ENCODE data around the gene CORO2B.

Gene CORO2B

GRCh38 chr15:68565726-68566125 is 13.1 kb upstream of the CORO2B start:
- H3K9me3 ChIP-seq (ENCODE audit: control extremely low read depth in 1 of 5, control insufficient read depth in 4 of 5, insufficient read depth in 2 of 5, low read depth in 1 of 5, low read length in 4 of 5): no peaks in the 10 kb centered on the region
- ChIA-PET POLR2A (interaction anchor here (0.6 kb wide), 1 partner anchor 1494 kb away, joined by 3 read pairs; no protein-coding TSS in a partner anchor), CTCF (interaction anchor here (0.8 to 7.0 kb wide), 3 partner anchors 8 to 109 kb away, joined by 3 to 89 read pairs (median 4); no protein-coding TSS in a partner anchor)
- 69% methylated on average over 3 of the region's 4 CpGs for WGBS (ENCODE audit: insufficient coverage)
- no peaks in the 10 kb centered on the region for H3K4me1 ChIP-seq (ENCODE audit: control extremely low read depth in 1 of 4, control insufficient read depth in 4 of 4, insufficient read depth in 4 of 4, low read length in 3 of 4)
- H3K27ac ChIP-seq (ENCODE audit: insufficient read depth in 1 of 2, low read depth in 1 of 2, low read length in 2 of 2, poor library complexity in 1 of 2, severe bottlenecking in 2 of 2): no peak overlapping the region
- DNase-seq: no peak
- peaks cover 0 to 2% (median 0%) of the 10 kb centered on the region in 5 experiments for H3K27me3 ChIP-seq (replicated peaks in 2 of 5; ENCODE audit: control insufficient read depth in 4 of 5, insufficient read depth in 5 of 5, low read length in 4 of 5)
- H3K36me3 ChIP-seq (ENCODE audit: control insufficient read depth in 4 of 4, insufficient read depth in 4 of 4, low read length in 3 of 4): no peaks in the 10 kb centered on the region
- H3K4me3 ChIP-seq (ENCODE audit: control insufficient read depth in 1 of 7, extremely low read depth in 1 of 7, insufficient read depth in 4 of 7, low read depth in 2 of 7, low read length in 6 of 7): no peak overlapping the region

DNA sequence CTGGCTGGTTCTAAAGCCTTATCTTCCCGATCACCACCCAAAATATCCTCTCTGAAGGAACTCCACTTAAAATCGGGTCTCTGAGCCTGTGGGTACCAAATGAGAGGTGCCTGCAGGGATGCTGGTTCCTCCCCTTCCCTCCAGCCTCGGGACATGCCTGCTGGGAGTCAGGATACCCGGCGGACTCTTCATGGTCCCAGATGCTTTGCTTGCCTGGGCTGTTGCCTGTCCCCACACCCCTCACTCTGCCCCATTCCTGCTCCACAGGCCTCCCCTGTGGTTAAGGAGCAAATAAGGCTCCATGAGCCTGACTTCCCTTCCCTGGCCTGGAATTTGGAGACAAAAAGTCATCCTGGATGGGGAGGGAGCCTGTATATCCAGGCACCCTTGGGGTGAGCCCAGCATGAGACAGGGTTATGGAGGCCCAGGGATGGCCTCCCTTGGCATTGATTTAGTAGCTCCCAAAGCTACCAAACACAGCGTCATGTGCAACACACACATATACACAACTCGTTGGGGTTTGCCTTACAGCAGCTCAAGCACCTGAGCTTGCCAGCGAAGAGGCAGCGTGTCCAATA is 12.3 kb upstream of the CORO2B start:
- Histone ChIP-seq H3K4me1 (ENCODE audit: control extremely low read depth in 1 of 4, control insufficient read depth in 4 of 4, insufficient read depth in 4 of 4, low read length in 3 of 4) (no peaks in the 10 kb centered on the region), H3K27ac (ENCODE audit: insufficient read depth in 1 of 2, low read depth in 1 of 2, low read length in 2 of 2, poor library complexity in 1 of 2, severe bottlenecking in 2 of 2) (no peak overlapping the region), H3K9me3 (ENCODE audit: control extremely low read depth in 1 of 5, control insufficient read depth in 4 of 5, insufficient read depth in 2 of 5, low read depth in 1 of 5, low read length in 4 of 5) (no peaks in the 10 kb centered on the region), H3K27me3 (replicated peaks in 2 of 5; ENCODE audit: control insufficient read depth in 4 of 5, insufficient read depth in 5 of 5, low read length in 4 of 5) (peaks cover 0 to 2% (median 0%) of the 10 kb centered on the region in 5 experiments), H3K4me3 (ENCODE audit: control insufficient read depth in 1 of 7, extremely low read depth in 1 of 7, insufficient read depth in 4 of 7, low read depth in 2 of 7, low read length in 6 of 7) (no peak overlapping the region), H3K36me3 (ENCODE audit: control insufficient read depth in 4 of 4, insufficient read depth in 4 of 4, low read length in 3 of 4) (no peaks in the 10 kb centered on the region)
- no peak for DNase-seq
- ChIA-PET POLR2A (no interaction called here), CTCF (interaction anchor here (0.8 to 1.5 kb wide), 2 partner anchors 9 to 10 kb away, joined by 3 to 4 read pairs; no protein-coding TSS in a partner anchor)
- WGBS (ENCODE audit: insufficient coverage): 71% methylated on average over 7 of the region's 9 CpGs

DNA sequence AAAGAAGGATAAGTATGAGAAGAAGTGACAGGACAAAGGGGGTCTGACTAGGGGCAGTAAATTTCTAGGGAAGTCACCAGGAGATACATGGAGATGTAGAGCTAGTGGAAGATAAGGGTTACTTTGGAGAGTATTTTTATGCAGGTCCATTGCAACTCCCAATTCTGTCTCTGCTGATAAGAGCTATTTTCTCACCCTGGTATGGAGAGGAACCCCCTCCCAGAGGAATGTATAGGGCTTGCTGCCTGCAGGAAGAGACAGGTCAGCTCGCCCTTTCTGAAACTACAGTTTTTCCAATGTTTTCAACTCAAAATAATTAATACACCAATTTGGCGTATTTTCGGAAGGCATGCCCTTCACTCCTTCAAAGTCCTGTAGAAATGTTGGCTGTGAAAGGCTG is 11.4 kb upstream of the CORO2B start:
- no peaks in the 10 kb centered on the region for H3K4me1 ChIP-seq (ENCODE audit: control extremely low read depth in 1 of 4, control insufficient read depth in 4 of 4, insufficient read depth in 4 of 4, low read length in 3 of 4)
- CTCF ChIA-PET: interaction anchor here (0.7 to 1.3 kb wide), 2 partner anchors 107 to 108 kb away, joined by 3 to 5 read pairs; no protein-coding TSS in a partner anchor
- peaks cover 0 to 2% (median 0%) of the 10 kb centered on the region in 5 experiments for H3K27me3 ChIP-seq (replicated peaks in 2 of 5; ENCODE audit: control insufficient read depth in 4 of 5, insufficient read depth in 5 of 5, low read length in 4 of 5)
- no peaks in the 10 kb centered on the region for H3K36me3 ChIP-seq (ENCODE audit: control insufficient read depth in 4 of 4, insufficient read depth in 4 of 4, low read length in 3 of 4)
- POLR2A ChIA-PET: no interaction called here
- H3K27ac ChIP-seq (ENCODE audit: insufficient read depth in 1 of 2, low read depth in 1 of 2, low read length in 2 of 2, poor library complexity in 1 of 2, severe bottlenecking in 2 of 2): no peak overlapping the region
- DNase-seq: no peak
- WGBS (ENCODE audit: insufficient coverage): 100% methylated on average over 1 of the region's 3 CpGs
- no peaks in the 10 kb centered on the region for H3K9me3 ChIP-seq (ENCODE audit: control extremely low read depth in 1 of 5, control insufficient read depth in 4 of 5, insufficient read depth in 2 of 5, low read depth in 1 of 5, low read length in 4 of 5)
- H3K4me3 ChIP-seq (ENCODE audit: control insufficient read depth in 1 of 7, extremely low read depth in 1 of 7, insufficient read depth in 4 of 7, low read depth in 2 of 7, low read length in 6 of 7): no peak overlapping the region

GRCh38 chr15:68570974-68571373 is 7.8 kb upstream of the CORO2B start:
- POLR2A ChIA-PET: interaction anchor here (0.7 kb wide), 1 partner anchor 11 kb away, joined by 3 read pairs; no protein-coding TSS in a partner anchor
- Histone ChIP-seq H3K4me3 (ENCODE audit: control insufficient read depth in 1 of 7, extremely low read depth in 1 of 7, insufficient read depth in 4 of 7, low read depth in 2 of 7, low read length in 6 of 7) (no peak overlapping the region), H3K9me3 (ENCODE audit: control extremely low read depth in 1 of 5, control insufficient read depth in 4 of 5, insufficient read depth in 2 of 5, low read depth in 1 of 5, low read length in 4 of 5) (no peaks in the 10 kb centered on the region), H3K36me3 (ENCODE audit: control insufficient read depth in 4 of 4, insufficient read depth in 4 of 4, low read length in 3 of 4) (no peaks in the 10 kb centered on the region), H3K27me3 (replicated peaks in 2 of 5; ENCODE audit: control insufficient read depth in 4 of 5, insufficient read depth in 5 of 5, low read length in 4 of 5) (peaks cover 0 to 10% (median 3%) of the 10 kb centered on the region in 5 experiments), H3K4me1 (ENCODE audit: control extremely low read depth in 1 of 4, control insufficient read depth in 4 of 4, insufficient read depth in 4 of 4, low read length in 3 of 4) (no peaks in the 10 kb centered on the region), H3K27ac (ENCODE audit: insufficient read depth in 1 of 2, low read depth in 1 of 2, low read length in 2 of 2, poor library complexity in 1 of 2, severe bottlenecking in 2 of 2) (no peak overlapping the region)
- DNase-seq: no peak
- 100% methylated on average over 1 of the region's 1 CpG for WGBS (ENCODE audit: insufficient coverage)
- CTCF ChIA-PET: interaction anchor here (0.6 to 1.9 kb wide), 3 partner anchors 11 to 125 kb away, joined by 4 to 11 read pairs (median 7); no protein-coding TSS in a partner anchor

DNA sequence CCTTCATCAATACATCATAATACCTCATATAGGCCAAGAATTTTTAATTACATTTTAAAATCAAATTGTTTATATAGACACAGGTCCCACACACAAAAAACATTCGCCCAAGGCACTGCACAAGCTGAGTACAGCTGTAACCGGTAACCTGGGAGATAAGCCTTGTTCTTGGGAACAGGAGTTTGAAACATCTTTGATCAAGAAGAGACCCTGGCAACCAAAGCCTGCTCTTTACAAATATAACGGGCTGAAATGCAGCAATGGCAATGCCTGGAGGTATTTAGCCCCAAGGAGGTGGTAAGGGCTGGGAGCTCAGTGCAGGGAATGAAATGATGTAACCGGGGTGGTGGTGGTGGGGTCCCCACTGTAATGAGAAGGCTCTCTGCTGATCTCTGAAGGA is 7.2 kb upstream of the CORO2B start:
- peaks cover 0 to 15% (median 7%) of the 10 kb centered on the region in 5 experiments for H3K27me3 ChIP-seq (replicated peaks in 2 of 5; ENCODE audit: control insufficient read depth in 4 of 5, insufficient read depth in 5 of 5, low read length in 4 of 5)
- H3K9me3 ChIP-seq (ENCODE audit: control extremely low read depth in 1 of 5, control insufficient read depth in 4 of 5, insufficient read depth in 2 of 5, low read depth in 1 of 5, low read length in 4 of 5): no peaks in the 10 kb centered on the region
- H3K27ac ChIP-seq (ENCODE audit: insufficient read depth in 1 of 2, low read depth in 1 of 2, low read length in 2 of 2, poor library complexity in 1 of 2, severe bottlenecking in 2 of 2): no peak overlapping the region
- DNase-seq: no peak
- no peaks in the 10 kb centered on the region for H3K36me3 ChIP-seq (ENCODE audit: control insufficient read depth in 4 of 4, insufficient read depth in 4 of 4, low read length in 3 of 4)
- WGBS (ENCODE audit: insufficient coverage): 97% methylated on average over 4 of the region's 4 CpGs
- no peaks in the 10 kb centered on the region for H3K4me1 ChIP-seq (ENCODE audit: control extremely low read depth in 1 of 4, control insufficient read depth in 4 of 4, insufficient read depth in 4 of 4, low read length in 3 of 4)
- CTCF ChIA-PET: interaction anchor here (1.2 to 1.3 kb wide), 2 partner anchors 17 to 129 kb away, joined by 3 read pairs; no protein-coding TSS in a partner anchor
- POLR2A ChIA-PET: no interaction called here
- H3K4me3 ChIP-seq (ENCODE audit: control insufficient read depth in 1 of 7, extremely low read depth in 1 of 7, insufficient read depth in 4 of 7, low read depth in 2 of 7, low read length in 6 of 7): no peak overlapping the region

GRCh38 chr15:68572309-68572708 is 6.5 kb upstream of the CORO2B start:
- no peaks in the 10 kb centered on the region for H3K36me3 ChIP-seq (ENCODE audit: control insufficient read depth in 4 of 4, insufficient read depth in 4 of 4, low read length in 3 of 4)
- H3K27ac ChIP-seq (ENCODE audit: insufficient read depth in 1 of 2, low read depth in 1 of 2, low read length in 2 of 2, poor library complexity in 1 of 2, severe bottlenecking in 2 of 2): no peak overlapping the region
- DNase-seq: no peak
- no peaks in the 10 kb centered on the region for H3K9me3 ChIP-seq (ENCODE audit: control extremely low read depth in 1 of 5, control insufficient read depth in 4 of 5, insufficient read depth in 2 of 5, low read depth in 1 of 5, low read length in 4 of 5)
- POLR2A ChIA-PET: no interaction called here
- H3K4me3 ChIP-seq (ENCODE audit: control insufficient read depth in 1 of 7, extremely low read depth in 1 of 7, insufficient read depth in 4 of 7, low read depth in 2 of 7, low read length in 6 of 7): no peak overlapping the region
- 100% methylated on average over 2 of the region's 4 CpGs for WGBS (ENCODE audit: insufficient coverage)
- H3K4me1 ChIP-seq (ENCODE audit: control extremely low read depth in 1 of 4, control insufficient read depth in 4 of 4, insufficient read depth in 4 of 4, low read length in 3 of 4): peaks cover 0 to 4% (median 2%) of the 10 kb centered on the region in 4 experiments
- CTCF ChIA-PET: interaction anchor here (1.0 to 1.3 kb wide), 4 partner anchors 8 to 128 kb away, joined by 3 read pairs; no protein-coding TSS in a partner anchor
- peaks cover 0 to 22% (median 13%) of the 10 kb centered on the region in 5 experiments for H3K27me3 ChIP-seq (replicated peaks in 2 of 5; ENCODE audit: control insufficient read depth in 4 of 5, insufficient read depth in 5 of 5, low read length in 4 of 5)

- H3K9me3 ChIP-seq (ENCODE audit: control extremely low read depth in 1 of 5, control insufficient read depth in 4 of 5, insufficient read depth in 2 of 5, low read depth in 1 of 5, low read length in 4 of 5): no peaks in the 10 kb centered on the region
- CTCF ChIA-PET: interaction anchor here (1.0 to 2.2 kb wide), 6 partner anchors 9 to 306 kb away, joined by 3 to 6 read pairs (median 3); no protein-coding TSS in a partner anchor
- POLR2A ChIA-PET: no interaction called here
- H3K27me3 ChIP-seq (replicated peaks in 2 of 5; ENCODE audit: control insufficient read depth in 4 of 5, insufficient read depth in 5 of 5, low read length in 4 of 5): peaks cover 0 to 27% (median 18%) of the 10 kb centered on the region in 5 experiments
- H3K4me1 ChIP-seq (ENCODE audit: control extremely low read depth in 1 of 4, control insufficient read depth in 4 of 4, insufficient read depth in 4 of 4, low read length in 3 of 4): peaks cover 0 to 10% (median 7%) of the 10 kb centered on the region in 4 experiments
- no peaks in the 10 kb centered on the region for H3K36me3 ChIP-seq (ENCODE audit: control insufficient read depth in 4 of 4, insufficient read depth in 4 of 4, low read length in 3 of 4)
- 96% methylated on average over 6 of the region's 6 CpGs for WGBS (ENCODE audit: insufficient coverage)
- no peak overlapping the region for H3K27ac ChIP-seq (ENCODE audit: insufficient read depth in 1 of 2, low read depth in 1 of 2, low read length in 2 of 2, poor library complexity in 1 of 2, severe bottlenecking in 2 of 2)
- H3K4me3 ChIP-seq (ENCODE audit: control insufficient read depth in 1 of 7, extremely low read depth in 1 of 7, insufficient read depth in 4 of 7, low read depth in 2 of 7, low read length in 6 of 7): no peak overlapping the region
- DNase-seq: no peak
Observed at GRCh38 chr15:68572921-68573320, 5.9 kb upstream of the CORO2B start.

Measured in common myeloid progenitor, CD34-positive (primary cell).